GM19351 (cell line): ENCODE results near the gene LRRC74A.

Source experiments
- ATAC-seq: cut with Tn5 transposase; IDR thresholded peaks from one replicate; pipeline ENCODE4 v1.9.1; 2021; ENCODE audit warnings: mild to moderate bottlenecking, moderate library complexity; ENCODE audit not compliant: unreplicated experiment

Gene LRRC74A

DNA sequence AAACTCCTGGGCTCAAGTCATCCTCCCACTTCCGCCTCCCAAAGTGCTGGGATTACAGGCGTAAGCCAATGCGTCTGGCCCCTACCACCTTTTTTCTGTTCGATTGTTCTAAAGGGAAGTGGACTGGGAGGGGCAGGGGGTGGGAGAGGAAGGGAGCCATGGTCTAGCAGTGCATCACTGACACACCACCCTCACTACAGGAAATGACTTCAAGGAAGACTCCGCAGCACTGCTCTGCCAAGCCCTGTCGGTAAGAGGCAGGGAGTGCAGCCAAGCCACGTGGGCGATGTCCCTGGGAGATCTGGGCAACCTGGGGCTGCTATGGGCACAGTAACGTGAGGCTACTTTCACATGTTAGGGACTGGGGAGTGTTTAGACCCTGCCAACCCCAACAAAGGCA, 18.0 kb downstream of the LRRC74A start:
- ATAC-seq, result no peak

DNA sequence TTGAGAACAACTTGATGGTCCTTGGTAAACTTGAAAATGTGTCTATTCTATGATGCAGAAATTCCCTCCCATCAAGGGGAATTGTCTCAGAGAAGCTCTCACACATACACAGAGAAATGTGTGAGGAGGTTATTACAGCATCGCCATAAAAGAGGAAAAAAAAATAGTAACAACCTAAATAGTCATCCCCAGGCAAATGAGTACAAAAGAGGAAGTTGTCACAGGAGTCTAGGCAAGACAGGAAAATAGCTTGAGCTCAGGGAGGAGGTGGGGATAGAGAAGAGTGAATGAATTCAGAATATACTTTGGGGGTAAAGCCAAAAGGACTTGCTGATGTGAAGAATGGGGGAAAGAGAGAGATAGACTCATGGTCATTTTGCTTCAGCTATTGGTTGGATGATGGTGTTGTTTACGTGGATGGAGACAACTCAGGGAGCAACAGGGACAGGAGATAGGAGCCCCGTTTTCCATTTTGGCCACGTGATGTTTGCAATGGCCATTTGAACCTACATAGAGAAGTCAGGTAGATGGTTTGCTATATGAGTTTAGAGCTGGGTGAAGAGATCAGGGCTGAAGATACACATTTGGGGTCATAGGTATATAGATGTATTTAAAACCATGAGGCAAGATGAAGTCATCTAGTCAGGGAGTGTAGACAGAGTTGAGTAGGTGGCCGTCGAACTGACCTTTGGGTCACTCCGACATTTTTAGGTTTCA, 20.3 kb downstream of the LRRC74A start:
- no peak for ATAC-seq

DNA sequence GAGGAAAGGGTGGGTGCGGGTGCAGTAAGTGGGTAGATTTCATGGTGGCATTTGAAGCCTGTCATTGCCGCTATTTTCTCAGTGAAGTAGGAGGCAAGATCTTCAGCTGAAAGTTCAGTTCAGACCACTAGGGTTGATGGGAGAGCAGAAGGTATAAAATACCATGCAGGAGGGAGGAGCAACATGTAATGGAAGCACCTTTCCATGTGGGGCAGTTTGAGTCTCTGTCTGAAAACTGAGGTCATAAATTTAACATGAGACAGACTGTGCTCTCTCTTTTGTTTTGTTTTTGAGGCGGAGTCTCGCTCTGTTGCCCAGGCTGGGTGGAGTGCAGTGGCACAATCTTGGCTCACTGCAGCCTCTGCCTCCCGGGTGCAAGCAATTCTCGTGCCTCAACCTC, 22.7 kb downstream of the LRRC74A start:
- no peak for ATAC-seq

DNA sequence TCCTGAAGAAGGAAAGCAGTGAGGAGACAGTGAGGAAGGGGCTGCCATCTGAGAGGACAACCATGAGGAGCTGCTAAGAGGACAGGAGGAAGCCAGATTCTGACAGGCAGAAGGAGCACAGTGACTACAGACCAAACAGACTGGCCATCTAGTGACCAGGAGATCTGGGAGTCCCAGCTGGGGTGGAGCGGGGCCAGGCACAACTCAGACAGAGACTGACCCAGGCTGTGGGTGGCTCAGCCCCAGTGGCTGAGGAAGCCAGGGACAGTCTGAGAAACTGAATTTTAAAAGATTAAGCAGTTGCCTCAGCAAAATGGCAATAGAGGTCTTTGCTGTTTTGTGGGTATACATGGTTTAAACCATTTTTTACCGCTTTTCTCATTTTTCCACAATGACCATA, 28.9 kb downstream of the LRRC74A start:
- ATAC-seq, result no peak

DNA sequence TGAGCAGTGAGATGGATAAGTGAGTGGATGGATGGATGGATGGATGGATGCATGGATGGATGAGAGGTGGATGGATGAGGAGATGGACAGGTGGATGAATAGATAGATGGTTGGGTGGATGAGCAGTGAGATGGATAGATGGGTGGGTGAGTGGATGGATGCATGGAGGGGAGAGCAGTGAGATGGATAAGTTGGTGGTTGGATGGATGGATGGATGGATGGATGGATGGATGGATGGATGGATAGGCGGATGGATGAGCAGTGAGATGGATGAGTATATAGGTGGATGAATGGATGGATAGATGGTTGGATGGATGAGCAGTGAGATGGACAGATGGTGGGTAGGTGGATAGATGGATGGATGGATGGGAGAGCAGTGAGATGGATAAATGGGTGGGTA, 30.6 kb downstream of the LRRC74A start:
- ATAC-seq, result no peak

DNA sequence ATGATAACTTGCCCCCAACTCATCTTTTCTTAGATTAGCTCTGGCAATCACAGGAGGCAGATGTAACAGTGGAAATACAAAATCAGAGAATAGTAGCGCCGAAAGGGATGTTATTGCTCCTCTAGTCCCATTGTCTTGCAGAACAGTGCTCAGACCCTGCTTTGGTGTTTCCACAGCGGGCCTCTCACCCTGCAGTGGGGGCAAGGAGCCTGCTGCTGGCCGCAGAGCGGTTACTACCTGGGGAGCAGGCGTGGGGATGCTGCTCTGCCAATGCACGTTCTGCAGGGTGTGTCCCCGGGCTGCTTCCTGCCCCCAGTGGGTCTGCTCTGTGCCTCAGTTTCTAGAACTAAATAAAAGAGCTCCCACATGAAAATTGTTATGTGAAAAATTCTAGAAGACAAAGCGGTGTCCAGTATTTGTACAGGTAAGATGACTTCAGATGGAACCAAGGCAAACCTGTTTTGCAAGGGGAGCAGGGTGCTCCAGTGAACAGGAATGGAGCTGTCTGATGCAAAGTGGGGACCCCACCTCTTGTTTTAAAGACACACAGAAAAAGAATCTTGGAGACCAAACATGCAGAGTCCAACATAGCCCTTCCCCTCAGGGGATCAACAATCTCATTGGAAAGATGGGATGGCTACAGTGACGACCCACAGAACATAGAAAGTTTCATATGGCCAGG, 35.5 kb downstream of the LRRC74A start:
- no peak for ATAC-seq

DNA sequence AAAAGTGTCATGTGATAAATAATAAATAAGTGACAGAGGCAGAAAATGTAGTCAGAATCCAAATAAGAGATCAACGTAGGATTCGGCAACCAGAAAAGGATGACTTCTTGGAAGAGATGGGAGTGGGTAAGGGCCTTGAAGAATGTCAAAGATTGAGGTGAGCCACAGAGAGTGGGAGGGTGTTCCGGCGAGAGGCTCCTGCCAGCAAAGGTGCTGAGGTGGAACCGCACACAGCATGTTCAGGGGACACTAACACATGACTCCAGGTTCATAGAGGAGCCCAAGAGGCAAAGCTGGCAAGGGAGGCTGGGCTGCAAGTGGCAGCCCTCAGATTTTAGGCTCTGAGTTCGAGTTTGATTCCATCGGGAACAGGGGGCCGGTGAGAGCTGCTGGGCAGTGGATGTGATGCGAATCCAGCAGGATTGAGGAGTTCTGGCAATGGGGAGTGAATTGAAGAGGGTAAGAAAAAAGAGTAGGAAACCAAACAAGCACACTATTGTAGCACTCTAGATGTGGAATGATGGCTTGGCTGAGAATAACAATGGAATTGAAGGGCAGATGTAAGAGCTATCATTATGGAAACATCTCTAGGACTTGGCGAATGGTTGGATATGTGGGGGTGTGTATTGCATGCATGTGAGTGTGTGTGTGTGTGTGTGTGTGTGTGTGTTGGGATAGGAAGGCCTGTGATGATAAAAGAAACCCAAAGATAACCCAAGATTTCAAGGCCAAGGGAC, 36.5 kb downstream of the LRRC74A start:
- ATAC-seq, result no peak

DNA sequence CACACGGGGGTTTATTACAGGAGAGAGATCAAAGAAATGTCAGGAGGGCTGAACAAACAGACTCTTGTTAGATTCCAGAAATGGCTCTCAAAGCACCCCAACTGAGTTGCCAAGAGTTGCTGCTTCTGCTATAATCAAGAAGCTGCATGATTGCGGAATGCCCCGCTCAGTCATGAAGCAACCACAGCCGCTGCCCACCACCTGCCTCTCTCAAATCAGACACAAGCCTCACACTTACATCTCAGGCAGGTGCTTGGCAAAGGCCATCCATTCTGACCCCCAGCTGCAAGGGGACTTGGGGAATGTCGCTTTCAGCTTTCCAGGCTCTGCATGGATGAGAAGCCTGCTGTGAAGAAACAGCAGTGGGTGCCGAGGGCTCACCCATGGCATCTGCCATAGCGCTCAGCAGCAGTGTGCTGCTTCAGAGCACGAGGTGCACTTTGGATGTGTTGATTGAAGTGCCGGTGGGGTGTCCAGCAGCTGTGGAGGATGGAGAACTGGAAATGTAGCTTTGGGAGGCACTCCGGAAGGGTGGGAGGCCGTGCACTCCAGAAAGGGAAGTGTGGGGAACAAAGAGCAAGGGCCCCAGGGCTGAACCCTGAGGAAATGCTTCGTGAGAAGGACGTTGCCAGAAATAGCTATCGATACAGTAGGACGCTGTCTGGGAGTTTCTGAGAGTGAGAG, 37.7 kb downstream of the LRRC74A start:
- ATAC-seq, result no peak

DNA sequence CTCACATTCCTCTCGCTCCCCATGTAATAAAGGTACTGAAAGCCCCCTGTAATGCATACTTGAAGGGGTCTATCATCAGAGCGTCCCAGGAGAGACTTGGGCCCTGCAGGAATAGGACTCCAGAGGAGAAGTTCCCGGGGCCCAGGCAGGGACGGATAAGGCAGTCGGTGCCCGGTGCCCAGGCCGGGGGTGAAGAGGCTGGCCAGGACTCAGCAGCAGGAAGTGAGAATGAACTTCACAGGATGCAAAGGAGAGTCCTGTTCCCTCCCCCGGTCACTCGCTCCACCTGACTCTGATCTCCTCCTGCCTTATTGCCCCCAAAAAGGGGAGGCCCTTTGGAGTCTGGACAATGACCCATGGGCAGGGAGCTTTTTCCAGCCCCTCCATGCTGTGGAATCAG, 40.2 kb downstream of the LRRC74A start:
- ATAC-seq, result no peak

DNA sequence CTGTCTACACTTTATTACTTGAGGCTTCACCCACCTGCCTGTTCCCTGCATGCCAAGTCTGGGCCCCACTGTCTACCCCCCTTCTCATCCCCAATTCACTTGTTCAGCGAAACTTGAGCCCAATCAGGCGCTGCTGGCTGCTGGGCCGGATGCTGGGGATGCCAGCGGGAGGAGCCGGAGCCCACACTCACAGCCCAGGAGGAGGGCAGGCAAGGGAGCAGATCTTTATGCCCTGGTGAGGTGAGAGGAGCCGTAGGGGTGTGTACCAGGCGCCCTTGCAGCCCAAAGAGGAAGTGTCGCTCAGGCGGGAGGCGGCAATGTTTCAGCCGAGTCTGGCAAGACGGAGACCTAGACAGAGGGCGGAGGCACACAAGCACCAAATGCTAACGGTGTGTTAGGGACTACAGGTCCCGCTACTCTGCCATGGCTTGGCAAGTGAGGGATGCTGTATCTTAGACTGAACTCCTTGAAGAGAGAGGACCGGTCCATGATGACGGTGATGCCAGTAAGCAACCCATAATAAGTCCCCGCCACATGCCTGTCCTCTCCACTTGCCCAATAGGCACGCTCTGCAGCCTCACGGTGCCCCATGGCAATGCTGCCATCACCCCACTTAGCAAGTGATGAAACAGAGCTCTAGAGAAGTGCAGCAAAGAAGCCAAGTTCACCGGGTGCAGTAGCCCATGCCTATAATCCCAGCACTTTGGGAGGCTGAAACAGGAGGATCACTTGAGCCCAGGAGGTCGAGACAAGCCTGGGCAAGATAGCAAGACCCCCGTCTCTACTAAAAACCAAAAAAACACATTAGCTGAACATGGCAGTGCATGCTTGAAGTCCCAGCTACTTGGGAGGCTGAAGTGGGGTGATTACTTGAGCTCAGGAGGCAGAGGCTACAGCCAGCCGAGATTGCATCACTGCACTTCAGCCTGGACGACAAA, 41.6 kb downstream of the LRRC74A start:
- ATAC-seq, result no peak

DNA sequence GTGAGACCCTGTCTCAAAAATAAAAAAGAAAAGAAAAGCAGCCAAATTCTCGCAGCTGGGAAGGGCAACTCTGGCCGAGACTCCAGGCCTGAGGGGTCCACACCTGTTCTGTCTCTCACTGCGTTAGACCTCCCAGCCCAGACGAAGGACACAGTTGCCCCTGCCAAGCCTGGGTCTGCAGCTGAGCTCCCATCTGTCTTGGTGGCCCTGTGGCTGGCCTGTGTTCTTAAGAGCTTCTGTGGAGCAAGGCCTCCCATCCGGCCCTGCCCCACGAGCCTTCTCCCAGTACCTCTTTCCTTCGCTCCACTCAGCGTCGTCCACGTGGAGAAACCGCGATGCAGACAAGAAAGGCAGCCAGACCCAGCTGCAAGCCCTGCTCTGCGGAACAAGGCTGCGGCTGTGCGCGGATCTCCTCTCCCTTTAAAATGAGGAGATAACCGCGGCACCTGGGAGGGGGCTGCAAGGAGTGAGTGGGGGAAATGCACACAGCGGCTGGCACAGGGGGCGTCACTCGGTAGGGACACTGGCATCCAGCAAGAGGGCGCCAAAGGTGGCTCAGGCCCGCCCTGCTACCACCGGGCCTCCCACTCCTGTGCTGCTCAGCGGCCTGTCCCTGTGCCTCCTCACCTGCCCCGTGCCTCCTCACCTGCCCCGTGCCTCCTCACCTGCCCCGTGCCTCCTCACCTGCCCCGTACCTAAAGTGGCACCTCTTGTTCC, 42.4 kb downstream of the LRRC74A start:
- no peak for ATAC-seq

DNA sequence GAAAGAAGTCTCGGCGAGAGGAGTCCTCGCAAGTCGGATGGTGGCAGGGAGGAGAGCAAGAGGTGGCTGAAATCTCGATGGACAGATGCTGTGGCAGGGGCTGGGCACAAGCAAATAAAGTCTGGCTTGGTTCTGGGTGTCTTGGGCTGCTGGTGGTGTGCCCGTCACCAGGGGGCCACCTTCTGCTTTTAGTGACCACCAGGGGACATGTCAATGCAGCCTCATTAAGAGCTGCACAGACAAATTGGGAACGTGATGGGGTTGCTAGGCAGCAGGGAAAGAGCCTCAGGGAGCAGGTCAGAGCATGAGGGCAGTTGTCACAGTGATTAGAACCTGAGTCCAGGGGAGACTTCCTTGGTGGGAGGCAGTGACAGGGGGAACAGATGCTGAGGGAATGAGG, 44.0 kb downstream of the LRRC74A start:
- ATAC-seq, result no peak

DNA sequence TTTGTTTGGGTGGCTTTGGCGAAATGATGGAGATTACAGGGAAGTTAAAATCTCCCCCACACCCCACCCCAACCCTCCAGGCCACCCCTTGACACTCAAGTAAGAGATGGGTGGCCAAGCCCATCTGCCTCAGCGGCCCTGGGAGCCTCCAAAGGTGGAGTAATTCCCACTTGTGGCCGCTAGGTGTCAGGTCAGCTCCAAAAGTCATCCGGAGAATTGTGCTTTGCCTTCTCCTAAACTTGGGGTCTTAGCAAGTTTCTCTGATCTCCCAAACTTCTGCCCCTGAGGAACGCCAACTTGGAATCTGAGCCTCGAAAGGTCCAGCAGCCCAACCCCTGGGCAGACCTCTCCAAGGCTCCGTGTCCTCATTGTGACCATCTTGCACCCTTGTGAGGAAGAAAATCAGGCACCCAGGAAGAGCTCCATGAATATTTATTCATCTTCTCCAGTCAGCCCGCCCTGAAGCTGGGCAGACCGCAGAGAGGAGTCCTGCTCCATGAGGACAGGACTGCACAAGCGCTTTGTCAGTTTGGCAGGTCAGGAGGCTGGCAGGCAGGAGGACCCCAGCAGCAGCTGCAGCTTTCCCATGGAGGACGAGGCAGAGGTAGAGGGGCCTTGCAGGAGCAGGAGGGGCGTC, 46.7 kb downstream of the LRRC74A start:
- no peak for ATAC-seq

DNA sequence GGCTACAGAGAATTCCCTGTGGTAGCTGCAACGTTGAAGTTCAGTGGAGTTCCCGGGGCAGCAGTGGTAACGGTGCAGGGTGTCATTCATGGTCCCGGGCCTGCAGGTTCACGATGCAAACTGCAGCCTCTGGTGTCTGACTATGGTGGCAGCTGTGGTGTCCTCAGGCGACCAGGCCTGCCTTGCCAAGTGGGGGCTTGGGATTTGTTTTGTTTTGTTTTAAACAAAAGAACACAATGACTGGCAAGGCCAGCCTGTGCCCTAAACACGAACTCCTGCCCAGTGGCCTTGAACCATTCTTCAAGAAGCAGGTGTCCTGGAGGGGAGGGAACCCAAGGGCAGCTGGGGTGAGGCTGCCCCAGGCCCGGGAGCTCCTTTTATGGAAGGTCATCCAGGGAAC, 48.5 kb downstream of the LRRC74A start:
- ATAC-seq, result no peak

DNA sequence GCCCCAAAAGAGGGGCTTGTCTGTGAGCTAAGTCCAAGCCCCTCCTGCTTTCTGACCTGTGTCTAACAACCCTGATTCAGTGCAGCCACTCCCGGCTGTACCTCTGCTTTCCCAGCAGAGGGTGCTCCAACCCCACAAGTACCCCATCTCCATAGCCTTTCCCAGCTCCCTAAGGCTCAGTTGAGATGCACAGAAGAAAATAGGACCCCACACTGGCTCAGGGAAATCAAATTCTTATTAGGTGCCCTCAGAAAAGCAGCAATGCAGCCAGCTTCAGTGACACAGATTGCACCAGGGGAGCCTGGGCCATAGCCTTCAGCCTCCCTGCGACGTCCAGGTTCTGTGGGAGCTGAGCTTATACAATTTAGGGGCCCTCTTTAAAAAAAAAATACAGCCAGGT, 49.9 kb downstream of the LRRC74A start:
- no peak for ATAC-seq

DNA sequence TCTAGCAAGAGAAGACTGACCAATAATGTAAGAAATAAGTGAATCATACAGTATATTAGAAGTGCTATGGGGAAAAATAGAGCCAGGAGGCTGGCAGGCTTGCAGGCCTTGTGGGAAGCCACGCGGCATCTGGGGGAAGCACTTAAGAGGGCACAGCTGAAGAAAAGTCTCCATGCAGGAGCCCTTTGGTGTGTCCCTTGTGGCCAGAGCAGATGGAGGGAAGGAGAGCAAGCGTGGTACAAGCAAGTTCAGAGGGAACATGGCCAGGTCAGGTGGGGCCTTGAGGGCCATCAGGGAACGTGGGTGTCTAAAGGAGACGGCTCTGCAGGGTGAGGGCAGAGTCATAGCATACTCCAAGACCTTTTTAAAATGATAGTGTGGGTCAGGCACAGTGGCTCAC, 51.7 kb downstream of the LRRC74A start:
- ATAC-seq, result no peak

DNA sequence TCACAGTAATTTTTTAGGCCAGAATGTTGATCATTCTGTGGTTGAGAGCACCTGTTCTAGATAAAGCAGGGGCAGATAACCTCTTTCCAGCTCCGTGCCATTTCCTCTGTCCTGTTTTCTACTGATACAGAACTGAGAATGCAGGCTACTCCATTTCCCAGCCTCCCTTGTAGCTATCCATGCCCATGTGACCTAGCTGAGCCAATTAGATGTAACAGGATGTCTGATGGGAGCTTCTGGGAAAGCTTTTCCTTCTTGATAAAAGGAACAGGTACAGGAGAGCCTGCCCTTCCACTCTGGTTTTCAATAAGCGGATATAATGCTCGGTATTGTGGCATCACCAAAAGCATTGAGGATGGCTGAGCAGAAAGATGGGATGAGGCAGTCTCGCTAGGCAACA, 54.2 kb downstream of the LRRC74A start:
- no peak for ATAC-seq

DNA sequence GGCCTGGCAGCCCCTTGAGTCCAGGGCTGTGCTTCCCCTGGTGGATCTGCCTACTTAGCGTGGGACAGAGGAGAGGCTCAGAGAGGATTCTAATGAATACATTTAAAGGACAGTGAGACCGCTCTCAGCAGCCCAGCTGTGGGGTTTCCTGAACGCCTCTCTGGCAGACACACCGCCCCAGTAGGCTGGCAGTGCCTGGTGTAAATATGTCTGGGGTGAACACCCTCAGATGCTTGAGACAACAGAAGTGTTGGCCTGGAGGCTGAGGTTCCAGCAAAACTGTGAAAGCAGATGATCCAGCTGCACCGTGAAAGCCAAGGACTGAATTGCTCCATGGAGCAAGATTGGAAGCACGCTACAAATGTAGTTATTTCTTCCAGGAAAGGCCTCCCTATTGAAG, 55.1 kb downstream of the LRRC74A start:
- ATAC-seq, result no peak

DNA sequence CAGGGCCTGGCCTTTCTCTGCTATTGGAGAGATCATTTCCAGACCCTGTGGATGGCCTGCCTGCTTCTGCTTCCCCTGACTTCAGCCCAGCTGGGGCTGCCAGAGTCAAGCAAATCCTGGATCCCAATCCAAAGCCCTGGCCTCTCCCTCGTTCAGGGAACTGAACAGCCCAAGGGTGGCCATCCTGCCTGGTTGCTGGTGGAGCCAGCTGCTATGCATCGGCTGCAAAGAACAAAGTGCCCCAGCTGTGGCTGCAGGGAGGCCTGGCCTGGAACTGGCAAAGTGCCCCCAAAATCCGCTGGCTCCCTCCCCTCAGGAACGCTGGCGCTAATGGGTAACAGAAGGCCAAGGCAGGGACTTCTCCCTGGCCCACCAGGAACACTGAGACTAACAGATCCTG, 56.4 kb downstream of the LRRC74A start:
- ATAC-seq, result no peak
